Neural crest cell (in vitro differentiated cells): ENCODE measurements around the gene PGK1. TPM values are rescaled to one million over a fixed set of nuclear protein-coding genes. Genes with fewer than 3 reads are reported as not detected.
"Not testable (repeated sequence)": the region's sequence is repeated elsewhere in the genome, so short reads cannot be mapped to it uniquely, and the experiment has no call there.

ENCODE experiments used
- DNase-seq: peaks from one replicate; pipeline ENCODE4 v3.0.0; 2021; ENCODE audit warnings: low read depth, mixed read lengths, low spot score
- H3K27ac Mint-ChIP-seq: one replicate; pipeline ENCODE4 v1.8.0; 2021; ENCODE audit warnings: mild to moderate bottlenecking, mixed read lengths; ENCODE audit not compliant: unreplicated experiment
- H3K27me3 Mint-ChIP-seq: 2 replicates; pipeline ENCODE4 v1.8.0; 2021; ENCODE audit warnings: low read depth, mild to moderate bottlenecking, mixed read lengths
- H3K36me3 Mint-ChIP-seq: 2 replicates; pipeline ENCODE4 v1.8.0; 2021; ENCODE audit warnings: low read depth, mild to moderate bottlenecking, mixed read lengths
- H3K4me1 Mint-ChIP-seq: 2 replicates; pipeline ENCODE4 v1.8.0; 2021; ENCODE audit warnings: mixed read lengths
- H3K4me3 Mint-ChIP-seq: one replicate; pipeline ENCODE4 v1.8.0; 2021; ENCODE audit warnings: mild to moderate bottlenecking, mixed read lengths
- H3K9me3 Mint-ChIP-seq: 2 replicates; pipeline ENCODE4 v1.8.0; 2021; ENCODE audit warnings: mixed read lengths
- CTCF ChIP-seq: fragments of 200-600 bp; sonication (generic); conservative IDR thresholded peaks from 2 replicates; pipeline ENCODE4 v1.5.0; 2021; ENCODE audit warnings: antibody characterized with exemption, mild to moderate bottlenecking
- total RNA-seq: library from RNA; stranded (reverse); gene quantifications from 2 replicates; pipeline ENCODE4 v1.2.1, GENCODE V29; 2021

Gene PGK1
- total RNA-seq, 1 donor from 2014 or later: 219 TPM

DNA sequence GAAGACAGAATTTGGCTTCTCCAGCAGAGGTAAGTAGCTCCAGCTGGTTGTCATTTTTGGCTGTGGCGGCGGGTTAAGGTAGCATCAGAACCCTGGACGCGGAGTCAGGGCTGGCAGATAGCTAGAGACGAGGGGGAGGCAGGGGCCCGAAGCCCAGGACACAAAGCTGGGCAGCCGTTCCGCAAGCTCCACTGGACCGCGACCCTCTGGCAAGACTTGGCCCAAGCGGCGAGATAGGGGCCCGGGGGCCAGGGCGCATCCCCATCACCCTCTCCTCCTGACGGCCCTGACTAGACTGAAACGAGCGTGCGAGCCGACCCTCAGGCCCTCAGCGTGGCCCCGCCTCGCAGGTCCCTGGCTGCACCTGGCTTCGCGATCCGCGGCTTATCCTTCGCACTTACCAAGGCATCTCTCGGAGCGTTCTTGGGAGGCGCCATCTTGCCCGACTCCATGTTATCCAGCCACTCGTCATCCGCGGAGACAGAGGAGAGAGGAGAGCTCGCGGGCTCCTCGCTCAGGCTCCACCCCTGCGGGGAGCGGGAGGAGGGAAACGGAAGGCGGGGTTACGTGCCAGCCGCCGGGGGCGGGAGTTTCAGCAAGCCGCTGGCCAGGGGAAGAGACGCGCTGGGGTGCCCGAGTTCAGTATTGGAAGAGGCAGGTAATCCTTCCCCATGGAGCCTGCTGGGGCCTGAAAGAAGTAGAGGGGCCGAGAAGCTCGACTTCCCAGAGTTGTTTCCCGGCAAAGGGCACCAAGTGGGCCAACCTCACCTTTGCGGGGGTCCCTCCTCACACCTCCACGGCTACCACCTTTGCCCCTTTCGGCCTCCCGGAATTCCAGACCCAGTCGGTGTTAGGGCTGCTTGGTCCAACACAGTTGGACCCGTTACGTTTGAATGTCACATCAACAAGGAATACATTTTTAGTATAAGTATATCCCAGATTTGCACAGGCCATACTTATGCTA is 35.4 kb downstream of the PGK1 start, which contains the start of gene TAF9B:
TAF9B (minus strand) TSS at position 491 of the 964 bp plus-strand sequence; CDS start at position 452, 39 bp downstream.
- peaks cover 13% of the 10 kb centered on the region for H3K36me3 Mint-ChIP-seq

GRCh38 chrX:78140206-78140605 is 36.2 kb downstream of the PGK1 start:
- Mint-ChIP-seq H3K36me3 (peaks cover 13% of the 10 kb centered on the region), H3K4me3 (peak overlapping the region; percentile 61), H3K9me3 (peaks cover 15% of the 10 kb centered on the region), H3K27me3 (no peaks in the 10 kb centered on the region), H3K4me1 (no peaks in the 10 kb centered on the region), H3K27ac (no peak overlapping the region)
- TF ChIP-seq CTCF: no peak
- DNase-seq: no peak

More for the DNA sequence above, 35.4 kb downstream of the PGK1 start, which contains the start of gene TAF9B:
- Mint-ChIP-seq H3K27me3 (no peaks in the 10 kb centered on the region), H3K27ac (peak within 1 kb of the TSS; percentile 99), H3K9me3 (peaks cover 15% of the 10 kb centered on the region), H3K4me1 (no peaks in the 10 kb centered on the region), H3K4me3 (peak within 1 kb of the TSS; percentile 95)
- peak; percentile 63 for DNase-seq
- TF ChIP-seq CTCF: no peak

- H3K9me3 Mint-ChIP-seq: peaks cover 31% of the 10 kb centered on the region
- H3K36me3 Mint-ChIP-seq: not testable (repeated sequence)
Observed at GRCh38 chrX:78147002-78147540, 43.0 kb downstream of the PGK1 start.

DNA sequence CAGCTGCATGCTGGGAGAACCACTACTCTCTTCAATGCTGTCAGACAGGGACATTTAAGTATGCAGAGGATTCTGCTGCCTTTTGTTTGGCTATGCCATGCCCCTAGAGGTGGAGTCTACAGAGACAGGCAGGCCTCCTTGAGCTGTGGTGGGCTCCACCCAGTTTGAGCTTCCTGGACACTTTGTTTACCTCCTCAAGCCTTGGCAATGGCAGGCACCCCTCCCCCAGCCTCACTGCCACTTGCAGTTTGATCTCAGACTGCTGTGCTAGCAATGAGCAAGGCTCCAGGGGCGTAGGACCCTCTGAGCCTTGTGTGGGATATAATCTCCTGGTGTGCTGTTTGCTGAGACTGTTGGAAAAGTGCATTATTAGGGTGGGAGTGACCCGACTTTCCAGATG is 53.3 kb downstream of the PGK1 start:
- not testable (repeated sequence) for DNase-seq, H3K36me3 Mint-ChIP-seq, H3K27me3 Mint-ChIP-seq, H3K9me3 Mint-ChIP-seq, H3K4me3 Mint-ChIP-seq, H3K27ac Mint-ChIP-seq, H3K4me1 Mint-ChIP-seq

More at GRCh38 chrX:78147002-78147540, 43.0 kb downstream of the PGK1 start:
- not testable (repeated sequence) for DNase-seq, H3K27ac Mint-ChIP-seq, H3K4me3 Mint-ChIP-seq, H3K27me3 Mint-ChIP-seq, H3K4me1 Mint-ChIP-seq

DNA sequence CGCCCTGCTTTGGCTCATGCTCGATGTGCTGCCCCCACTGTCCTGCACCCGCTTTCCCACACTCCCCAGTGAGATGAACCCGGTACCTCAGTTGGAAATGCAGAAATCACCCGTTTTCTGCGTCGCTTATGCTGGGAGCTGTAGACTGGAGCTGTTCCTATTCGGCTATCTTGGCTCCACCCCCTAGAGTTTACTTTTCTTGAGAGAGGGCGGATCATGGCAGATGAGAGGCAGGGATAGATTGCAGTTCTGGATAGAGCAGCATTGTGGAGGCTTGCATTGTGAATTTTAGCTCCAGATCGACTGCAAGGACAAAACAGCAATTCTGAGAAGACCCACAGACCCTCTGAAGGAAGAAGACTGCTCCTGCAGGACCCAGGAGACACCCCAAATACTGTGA is 53.8 kb downstream of the PGK1 start:
- H3K36me3 Mint-ChIP-seq, DNase-seq, H3K4me1 Mint-ChIP-seq, H3K9me3 Mint-ChIP-seq, H3K4me3 Mint-ChIP-seq, H3K27ac Mint-ChIP-seq, H3K27me3 Mint-ChIP-seq: not testable (repeated sequence)

DNA sequence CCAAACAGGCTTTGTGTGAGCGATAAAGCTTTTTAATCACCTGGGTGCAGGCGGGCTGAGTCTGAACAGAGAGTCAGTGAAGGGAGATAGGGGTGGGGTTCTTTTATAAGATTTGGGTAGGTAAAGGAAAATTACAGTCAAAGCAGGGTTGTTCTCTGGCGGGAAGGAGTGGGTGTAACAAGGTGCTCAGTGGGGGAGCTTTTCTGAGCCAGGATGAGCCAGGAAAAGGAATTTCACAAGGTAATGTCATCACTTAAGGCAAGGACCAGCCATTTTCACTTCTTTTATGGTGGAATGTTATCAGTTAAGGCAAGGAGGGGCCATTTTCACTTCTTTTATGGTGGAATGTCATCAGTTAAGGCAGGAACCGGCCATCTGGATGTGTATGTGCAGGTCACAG is 56.7 kb downstream of the PGK1 start:
- H3K4me3 Mint-ChIP-seq: not testable (repeated sequence)

DNA sequence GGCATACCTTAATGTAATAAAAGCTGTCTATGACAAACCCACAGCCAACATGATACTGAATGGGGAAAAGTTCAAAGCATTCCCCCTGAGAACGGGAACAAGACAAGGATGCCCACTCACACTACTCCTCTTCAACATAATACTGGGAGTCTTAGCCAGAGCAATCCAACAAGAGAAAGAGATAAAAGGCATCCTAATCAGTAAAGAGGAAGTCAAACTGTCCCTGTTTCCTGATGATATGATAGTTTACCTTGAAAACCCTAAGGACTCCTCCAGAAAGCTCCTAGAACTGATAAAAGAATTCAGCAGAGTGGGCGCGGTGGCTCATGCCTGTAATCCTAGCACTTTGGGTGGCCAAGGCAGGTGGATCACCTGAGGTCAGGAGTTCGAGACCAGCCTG is 59.1 kb downstream of the PGK1 start:
- H3K4me1 Mint-ChIP-seq, DNase-seq, H3K9me3 Mint-ChIP-seq, H3K27ac Mint-ChIP-seq, H3K36me3 Mint-ChIP-seq, H3K4me3 Mint-ChIP-seq, H3K27me3 Mint-ChIP-seq: not testable (repeated sequence)

More for the DNA sequence above, 56.7 kb downstream of the PGK1 start:
- H3K27ac Mint-ChIP-seq, DNase-seq, H3K4me1 Mint-ChIP-seq, H3K9me3 Mint-ChIP-seq, H3K36me3 Mint-ChIP-seq, H3K27me3 Mint-ChIP-seq: not testable (repeated sequence)

DNA sequence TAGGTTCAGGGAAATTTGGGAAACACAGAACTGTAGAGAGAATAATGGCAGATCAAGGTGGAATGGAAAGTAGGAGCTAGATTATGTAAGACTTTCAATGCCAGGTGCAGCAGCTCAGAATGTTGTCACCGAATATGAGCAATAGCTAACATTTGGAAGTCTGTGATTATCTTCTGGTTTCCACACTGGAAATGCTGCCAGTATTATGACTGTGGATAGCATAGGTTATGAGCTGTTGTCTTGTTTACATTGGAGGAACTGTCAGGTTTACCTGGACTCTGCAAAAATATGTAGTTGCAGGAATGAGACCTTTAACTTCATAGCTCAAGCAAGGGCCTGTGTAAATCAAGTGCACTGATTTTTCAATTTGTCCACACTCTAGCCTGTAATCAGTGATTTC is 61.4 kb downstream of the PGK1 start:
- no peaks in the 10 kb centered on the region for H3K4me1 Mint-ChIP-seq
- H3K27ac Mint-ChIP-seq: no peak overlapping the region
- H3K27me3 Mint-ChIP-seq: no peaks in the 10 kb centered on the region
- peaks cover 13% of the 10 kb centered on the region for H3K9me3 Mint-ChIP-seq
- DNase-seq: no peak
- H3K36me3 Mint-ChIP-seq: no peaks in the 10 kb centered on the region
- no peak for TF ChIP-seq CTCF
- no peak overlapping the region for H3K4me3 Mint-ChIP-seq
